SKM-1 (cell line): ENCODE data around the gene IFT57.

Source experiments
- DNase-seq: peaks from one replicate; lab custom pipeline; 2025; ENCODE audit not compliant: unreplicated experiment; lab: John Stamatoyannopoulos, UW

IFT57 gene

GRCh38 chr3:108127301-108127988 lies 94.8 kb downstream of the IFT57 start:
- no peak for DNase-seq

GRCh38 chr3:108126348-108126747 lies 95.9 kb downstream of the IFT57 start:
- DNase-seq = no peak

GRCh38 chr3:108125550-108126071 lies 96.6 kb downstream of the IFT57 start:
- DNase-seq = no peak

GRCh38 chr3:108125153-108125543 lies 97.1 kb downstream of the IFT57 start:
- no peak for DNase-seq

- peak; percentile 68 for DNase-seq
Observed at GRCh38 chr3:108124337-108125152, 97.7 kb downstream of the IFT57 start.

GRCh38 chr3:108123326-108123725 lies 98.9 kb downstream of the IFT57 start:
- DNase-seq = no peak

- DNase-seq = no peak
Observed at GRCh38 chr3:108122276-108122675, 99.9 kb downstream of the IFT57 start.

GRCh38 chr3:108119398-108120104 lies 102.7 kb downstream of the IFT57 start:
- DNase-seq = no peak

- no peak for DNase-seq
Observed at GRCh38 chr3:108118038-108118768, 104.0 kb downstream of the IFT57 start.

- no peak for DNase-seq
Observed at GRCh38 chr3:108117241-108117775, 104.9 kb downstream of the IFT57 start.

GRCh38 chr3:108114423-108115065 lies 107.7 kb downstream of the IFT57 start:
- no peak for DNase-seq

GRCh38 chr3:108113975-108114374 lies 108.2 kb downstream of the IFT57 start:
- DNase-seq = no peak

- DNase-seq = no peak
Observed at GRCh38 chr3:108110934-108111333, 111.3 kb downstream of the IFT57 start.
